ENCODE measurements around the gene FAM124B. TPM values are rescaled to one million over a fixed set of nuclear protein-coding genes. Genes with fewer than 3 reads are reported as not detected.

The FAM124B gene
- total RNA-seq, 2 experiments from 2014 or later, result 0.25 TPM; not detected in 1

- ChIA-PET POLR2A (no interaction called here), CTCF (no interaction called here)
- DNase-seq (no peak), ATAC-seq (no peak)
- Mint-ChIP-seq H3K27ac (no peak overlapping the region), H3K27me3 (peaks cover 4% of the 10 kb centered on the region), H3K9me3 (peaks cover 2% of the 10 kb centered on the region), H3K4me1 (ENCODE audit: low read depth) (peaks cover 5% of the 10 kb centered on the region), H3K36me3 (ENCODE audit: low read depth) (no peaks in the 10 kb centered on the region), H3K4me3 (no peak overlapping the region)
- intact Hi-C loops (cut with micrococcal nuclease), result no loop called here
- TF ChIP-seq CTCF (IDR thresholded peaks at IDR 0.05), result no peak
These were observed 25.6 kb upstream of the FAM124B start for GRCh38 chr2:224427471-224427870.

GRCh38 chr2:224426656-224427055 is 24.7 kb upstream of the FAM124B start:
- intact Hi-C loops (cut with micrococcal nuclease), result no loop called here

GRCh38 chr2:224421065-224421464 is 19.2 kb upstream of the FAM124B start:
- no peaks in the 10 kb centered on the region for H3K36me3 Mint-ChIP-seq (ENCODE audit: low read depth)
- CTCF ChIA-PET, result interaction anchor here (1.1 kb wide), 1 partner anchor 226 kb away, joined by 3 read pairs; no protein-coding TSS in a partner anchor
- TF ChIP-seq CTCF (IDR thresholded peaks at IDR 0.05), result no peak
- POLR2A ChIA-PET, result no interaction called here
- DNase-seq (no peak), ATAC-seq (no peak)
- no peak overlapping the region for H3K27ac Mint-ChIP-seq
- no peak overlapping the region for H3K4me3 Mint-ChIP-seq
- H3K4me1 Mint-ChIP-seq (ENCODE audit: low read depth), result no peaks in the 10 kb centered on the region
- peaks cover 4% of the 10 kb centered on the region for H3K9me3 Mint-ChIP-seq
- intact Hi-C loops (cut with micrococcal nuclease), result no loop called here
- H3K27me3 Mint-ChIP-seq, result no peaks in the 10 kb centered on the region

More at GRCh38 chr2:224426656-224427055, 24.7 kb upstream of the FAM124B start:
- no peak overlapping the region for H3K27ac Mint-ChIP-seq
- ChIA-PET POLR2A (no interaction called here), CTCF (no interaction called here)
- DNase-seq (no peak), ATAC-seq (no peak)
- no peaks in the 10 kb centered on the region for H3K27me3 Mint-ChIP-seq
- no peak overlapping the region for H3K4me3 Mint-ChIP-seq
- TF ChIP-seq CTCF (IDR thresholded peaks at IDR 0.05), result no peak
- peaks cover 2% of the 10 kb centered on the region for H3K9me3 Mint-ChIP-seq
- H3K4me1 Mint-ChIP-seq (ENCODE audit: low read depth), result no peaks in the 10 kb centered on the region
- H3K36me3 Mint-ChIP-seq (ENCODE audit: low read depth), result no peaks in the 10 kb centered on the region

- ChIA-PET POLR2A (no interaction called here), CTCF (no interaction called here)
- DNase-seq (no peak), ATAC-seq (no peak)
- no peak overlapping the region for H3K4me3 Mint-ChIP-seq
- no peaks in the 10 kb centered on the region for H3K27me3 Mint-ChIP-seq
- TF ChIP-seq CTCF (IDR thresholded peaks at IDR 0.05), result no peak
- intact Hi-C loops (cut with micrococcal nuclease), result no loop called here
- H3K36me3 Mint-ChIP-seq (ENCODE audit: low read depth), result no peaks in the 10 kb centered on the region
- peaks cover 3% of the 10 kb centered on the region for H3K9me3 Mint-ChIP-seq
- H3K4me1 Mint-ChIP-seq (ENCODE audit: low read depth), result no peaks in the 10 kb centered on the region
- no peak overlapping the region for H3K27ac Mint-ChIP-seq
These were observed 16.0 kb upstream of the FAM124B start for GRCh38 chr2:224417947-224418346.

GRCh38 chr2:224417361-224417729 is 15.4 kb upstream of the FAM124B start:
- DNase-seq (no peak), ATAC-seq (no peak)
- ChIA-PET POLR2A (no interaction called here), CTCF (no interaction called here)
- no peaks in the 10 kb centered on the region for H3K4me1 Mint-ChIP-seq (ENCODE audit: low read depth)
- TF ChIP-seq CTCF (IDR thresholded peaks at IDR 0.05), result no peak
- H3K9me3 Mint-ChIP-seq, result peaks cover 3% of the 10 kb centered on the region
- no peaks in the 10 kb centered on the region for H3K27me3 Mint-ChIP-seq
- H3K27ac Mint-ChIP-seq, result no peak overlapping the region
- no peaks in the 10 kb centered on the region for H3K36me3 Mint-ChIP-seq (ENCODE audit: low read depth)
- no peak overlapping the region for H3K4me3 Mint-ChIP-seq
- intact Hi-C loops (cut with micrococcal nuclease), result no loop called here

Measured in activated CD8-positive, alpha-beta T cell treated with anti-CD3 and anti-CD28 coated beads for 36 hours (primary cell).